Activated naive CD8-positive, alpha-beta T cell treated with anti-CD3 and anti-CD28 coated beads, Interleukin-2, amount 50 U/mL, for 24 hours (primary cell): ENCODE measurements around the gene RXRB.
A peak's percentile ranks its signal among the peaks of the same experiment; 100 is the strongest.

Source experiments
- ATAC-seq: fragments of 150-1000 bp; cut with Tn5 transposase; one replicate; pipeline ENCODE4 v1.10.0; 2021
- DNase-seq: peaks from one replicate; pipeline ENCODE4 v3.0.0; 2021
- H3K27ac Mint-ChIP-seq: one replicate; pipeline ENCODE4 v1.8.0; 2021; ENCODE audit warnings: mild to moderate bottlenecking, mixed read lengths
- H3K27me3 Mint-ChIP-seq: one replicate; pipeline ENCODE4 v1.8.0; 2021; ENCODE audit warnings: mixed read lengths
- H3K36me3 Mint-ChIP-seq: one replicate; pipeline ENCODE4 v1.8.0; 2021; ENCODE audit warnings: low read depth, mixed read lengths
- H3K4me1 Mint-ChIP-seq: one replicate; pipeline ENCODE4 v1.8.0; 2021; ENCODE audit warnings: mixed read lengths
- H3K4me3 Mint-ChIP-seq: one replicate; pipeline ENCODE4 v1.8.0; 2021; ENCODE audit warnings: mild to moderate bottlenecking, moderate library complexity, mixed read lengths
- H3K9me3 Mint-ChIP-seq: one replicate; pipeline ENCODE4 v1.8.0; 2021; ENCODE audit warnings: mixed read lengths

The RXRB gene

DNA sequence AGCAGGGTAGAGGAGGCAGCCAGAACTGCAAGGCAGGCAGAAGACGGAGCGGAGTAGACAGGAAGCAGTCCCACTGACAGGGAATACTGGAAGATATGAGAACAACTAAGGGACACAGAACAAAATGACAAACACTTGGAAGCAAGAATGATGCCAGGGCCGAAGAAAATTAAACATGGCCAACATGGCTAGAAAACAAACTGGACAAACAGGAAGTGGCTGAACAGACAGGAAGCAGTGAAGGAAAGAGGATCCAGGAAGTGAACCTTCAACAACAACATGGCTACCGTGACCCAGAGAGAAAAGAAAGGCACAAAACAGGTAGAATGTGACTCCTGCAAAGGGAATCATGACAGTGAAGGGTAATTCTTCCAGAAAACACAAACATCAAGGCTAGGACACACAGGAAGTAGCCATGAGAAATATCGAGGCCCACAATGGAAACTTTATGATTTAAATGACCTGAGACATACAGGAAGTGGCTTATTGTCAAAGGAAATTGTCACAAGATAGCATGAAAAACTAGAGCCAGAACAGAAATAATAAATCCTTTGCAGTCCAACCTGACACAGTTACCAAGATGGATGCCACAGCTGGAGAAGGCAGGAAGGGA is 17.3 kb downstream of the RXRB start:
- no peak for ATAC-seq
- no peak for DNase-seq
- H3K27me3 Mint-ChIP-seq: peaks cover 2% of the 10 kb centered on the region

DNA sequence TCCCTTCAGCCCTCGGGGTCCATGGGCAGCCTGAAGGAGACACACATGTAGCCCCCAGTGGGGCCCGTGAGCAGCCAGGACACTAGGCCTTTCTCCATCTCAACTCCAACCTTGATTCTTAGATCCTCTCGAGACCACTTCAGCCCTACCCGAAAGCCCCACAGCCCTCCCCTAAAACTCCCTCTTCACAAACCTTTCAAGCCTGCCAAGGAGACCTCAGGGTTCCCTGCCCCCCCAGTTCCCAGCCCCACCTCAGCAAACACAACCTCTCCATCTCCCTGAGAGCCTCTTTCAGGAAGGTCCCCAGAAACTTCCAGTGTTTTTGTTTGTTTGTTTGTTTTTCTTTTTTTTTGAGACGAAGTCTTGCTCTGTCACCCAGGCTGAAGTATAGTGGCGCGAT is 19.3 kb downstream of the RXRB start:
- no peak overlapping the region for H3K4me3 Mint-ChIP-seq
- DNase-seq (no peak), ATAC-seq (no peak)
- H3K4me1 Mint-ChIP-seq: peaks cover 16% of the 10 kb centered on the region
- H3K9me3 Mint-ChIP-seq: peaks cover 15% of the 10 kb centered on the region
- H3K27me3 Mint-ChIP-seq: no peaks in the 10 kb centered on the region
- no peak overlapping the region for H3K27ac Mint-ChIP-seq
- H3K36me3 Mint-ChIP-seq: peaks cover 14% of the 10 kb centered on the region

More for the DNA sequence above, 17.3 kb downstream of the RXRB start:
- Mint-ChIP-seq H3K36me3 (peaks cover 14% of the 10 kb centered on the region), H3K9me3 (peaks cover 15% of the 10 kb centered on the region), H3K4me1 (peaks cover 16% of the 10 kb centered on the region), H3K4me3 (peak overlapping the region; percentile 55), H3K27ac (peak overlapping the region; percentile 94)

DNA sequence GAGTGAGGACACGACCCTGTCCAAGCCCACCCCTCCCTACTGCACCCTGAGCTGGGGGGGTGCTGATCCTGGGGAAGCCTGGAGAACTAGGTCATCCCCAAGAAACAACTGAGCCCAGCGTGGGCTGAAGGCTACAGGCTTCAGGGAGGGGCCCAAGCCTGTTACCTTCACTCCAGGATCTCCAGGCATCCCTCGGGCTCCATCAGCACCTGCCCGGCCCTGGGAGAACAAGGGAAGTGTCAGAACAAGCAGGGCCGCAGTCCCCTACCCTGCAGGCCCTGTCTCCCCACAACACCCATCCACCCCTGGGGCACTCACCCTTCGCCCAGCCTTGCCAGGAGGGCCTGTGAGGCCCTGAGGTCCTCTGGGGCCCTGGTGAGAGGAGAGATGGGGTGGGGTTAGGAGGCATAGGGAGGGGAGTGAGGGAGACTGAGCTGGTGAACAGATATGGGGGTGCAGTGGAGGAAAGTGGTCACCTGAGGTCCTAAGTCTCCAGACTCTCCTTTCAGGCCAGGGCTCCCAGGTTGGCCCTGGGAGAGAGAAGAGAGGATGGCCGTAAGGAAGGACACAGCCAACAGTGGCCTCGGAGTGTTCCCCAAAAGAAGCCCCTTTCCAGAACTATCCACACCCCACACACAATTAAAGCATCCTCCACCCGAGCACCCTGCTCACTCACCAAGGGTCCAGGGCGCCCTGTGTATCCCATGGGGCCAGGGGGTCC is 21.6 kb downstream of the RXRB start:
- H3K27me3 Mint-ChIP-seq: no peaks in the 10 kb centered on the region
- no peak for ATAC-seq
- no peak overlapping the region for H3K27ac Mint-ChIP-seq
- peaks cover 14% of the 10 kb centered on the region for H3K36me3 Mint-ChIP-seq
- no peak overlapping the region for H3K4me3 Mint-ChIP-seq
- DNase-seq: no peak
- H3K9me3 Mint-ChIP-seq: peaks cover 15% of the 10 kb centered on the region
- H3K4me1 Mint-ChIP-seq: peaks cover 13% of the 10 kb centered on the region

DNA sequence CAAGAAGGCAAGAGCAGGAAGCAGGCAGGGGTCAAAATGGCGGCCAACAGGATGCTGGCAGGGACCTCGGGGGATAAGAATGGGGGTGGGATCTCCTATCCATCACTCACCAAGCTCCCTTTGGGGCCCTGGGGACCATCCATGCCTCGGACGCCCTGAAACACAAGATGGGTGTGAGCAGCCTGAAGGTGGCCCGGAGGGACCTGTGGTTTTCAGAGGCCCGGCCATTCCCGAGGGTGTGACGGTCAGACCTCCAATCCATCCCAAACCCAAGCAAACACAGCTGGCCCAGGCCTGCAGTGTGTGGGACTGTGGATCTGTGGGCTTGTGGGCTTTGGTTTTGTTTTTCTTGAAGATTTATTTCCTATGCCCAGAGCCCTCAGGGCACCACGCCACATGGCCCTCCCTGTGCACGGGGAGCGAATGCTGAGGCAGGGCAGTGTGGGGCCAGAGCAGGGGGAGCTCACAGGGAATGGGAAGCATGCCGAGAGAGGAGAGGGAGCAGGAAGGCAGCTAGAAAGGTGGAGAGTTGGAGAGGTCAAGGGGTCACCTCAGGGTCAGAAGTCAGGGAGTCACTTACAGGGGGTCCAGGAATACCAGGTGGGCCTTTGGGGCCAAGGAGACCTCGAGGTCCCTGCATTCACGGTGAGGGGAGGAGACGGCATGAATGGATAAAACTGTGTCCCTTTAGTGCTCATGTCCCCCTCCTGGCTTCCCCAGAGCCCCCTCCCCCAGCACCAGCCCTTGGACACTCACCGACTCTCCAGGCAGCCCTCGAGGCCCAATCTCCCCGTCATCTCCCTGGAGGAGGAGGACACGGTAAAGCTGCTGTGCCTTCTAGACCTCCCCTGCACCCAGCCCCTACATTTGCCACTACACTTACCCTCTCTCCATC is 22.7 kb downstream of the RXRB start:
- peaks cover 3% of the 10 kb centered on the region for H3K9me3 Mint-ChIP-seq
- H3K27me3 Mint-ChIP-seq: no peaks in the 10 kb centered on the region
- ATAC-seq (no peak), DNase-seq (no peak)
- H3K4me1 Mint-ChIP-seq: peaks cover 2% of the 10 kb centered on the region
- no peak overlapping the region for H3K4me3 Mint-ChIP-seq
- H3K36me3 Mint-ChIP-seq: peaks cover 2% of the 10 kb centered on the region
- no peak overlapping the region for H3K27ac Mint-ChIP-seq

DNA sequence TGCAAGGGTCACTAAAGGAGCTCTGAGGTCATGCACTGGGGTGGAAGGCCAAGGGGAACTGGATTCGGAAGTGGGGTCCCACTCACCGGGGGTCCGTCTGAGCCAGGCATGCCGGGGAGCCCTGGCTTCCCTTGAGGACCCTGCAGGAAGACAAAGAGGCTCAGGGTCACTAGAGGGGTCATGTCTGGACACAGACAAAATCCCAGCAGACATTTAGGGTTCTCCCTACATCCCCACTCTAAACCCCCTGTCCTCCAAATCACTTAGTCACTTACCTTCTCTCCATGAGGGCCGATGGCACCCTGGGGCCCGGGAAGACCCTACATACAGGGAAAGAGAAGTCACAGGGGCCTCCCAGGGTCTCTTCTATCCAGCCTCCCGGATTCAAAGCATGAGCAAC is 23.6 kb downstream of the RXRB start:
- Mint-ChIP-seq H3K4me3 (no peak overlapping the region), H3K4me1 (no peaks in the 10 kb centered on the region), H3K27me3 (no peaks in the 10 kb centered on the region), H3K36me3 (no peaks in the 10 kb centered on the region), H3K9me3 (no peaks in the 10 kb centered on the region), H3K27ac (no peak overlapping the region)
- no peak for ATAC-seq
- no peak for DNase-seq

DNA sequence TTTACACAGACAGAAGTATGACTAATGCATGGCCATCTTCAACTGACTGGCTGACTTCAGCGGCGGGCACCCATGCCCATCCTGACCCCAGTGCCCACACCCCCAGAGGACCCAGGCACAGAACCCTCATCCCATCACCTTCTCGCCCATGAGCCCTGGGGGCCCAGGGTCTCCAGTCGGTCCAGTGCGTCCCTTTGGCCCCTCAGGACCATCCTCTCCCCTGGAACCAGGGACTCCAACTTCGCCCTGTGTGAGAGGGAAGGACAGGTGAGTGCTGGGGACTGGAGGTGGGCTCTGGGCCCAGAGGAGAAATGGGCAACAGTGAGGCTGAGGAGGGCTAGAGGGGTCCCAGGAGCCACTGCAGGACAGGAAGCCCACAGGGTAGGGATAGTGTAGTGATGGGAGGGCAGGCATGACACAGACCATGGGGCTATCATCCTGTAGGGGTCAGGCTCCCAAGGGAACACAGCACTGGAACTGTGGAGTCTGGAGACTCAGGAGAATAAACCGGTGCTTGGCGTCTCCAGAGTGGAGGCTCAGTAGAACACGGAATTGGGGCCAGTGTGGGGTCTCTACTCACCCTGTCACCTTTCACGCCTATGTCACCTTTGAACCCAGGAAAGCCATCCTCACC is 24.9 kb downstream of the RXRB start:
- DNase-seq (no peak), ATAC-seq (no peak)
- no peak overlapping the region for H3K4me3 Mint-ChIP-seq
- no peak overlapping the region for H3K27ac Mint-ChIP-seq
- H3K9me3 Mint-ChIP-seq: no peaks in the 10 kb centered on the region
- H3K27me3 Mint-ChIP-seq: no peaks in the 10 kb centered on the region
- no peaks in the 10 kb centered on the region for H3K36me3 Mint-ChIP-seq
- no peaks in the 10 kb centered on the region for H3K4me1 Mint-ChIP-seq

DNA sequence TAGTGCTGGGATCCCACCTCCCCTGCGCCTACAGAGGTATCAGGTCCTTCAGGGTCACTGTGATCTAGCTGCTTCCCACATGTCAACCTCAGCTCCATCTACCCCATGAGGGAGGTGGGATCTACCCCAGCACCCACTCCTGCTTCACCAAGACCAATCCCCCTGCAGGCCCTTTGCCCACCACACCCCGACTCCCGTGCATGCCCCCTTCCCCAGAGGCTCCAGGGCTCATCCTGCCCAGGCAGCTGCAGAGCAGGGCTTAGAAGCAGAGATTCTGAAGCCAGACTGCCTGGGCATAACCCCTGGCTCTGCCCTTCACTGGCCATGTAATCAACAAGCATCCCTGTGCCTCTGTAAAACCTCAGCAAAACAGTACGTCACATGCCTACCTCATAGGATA is 25.7 kb downstream of the RXRB start:
- H3K4me1 Mint-ChIP-seq: no peaks in the 10 kb centered on the region
- H3K36me3 Mint-ChIP-seq: no peaks in the 10 kb centered on the region
- H3K9me3 Mint-ChIP-seq: no peaks in the 10 kb centered on the region
- H3K4me3 Mint-ChIP-seq: no peak overlapping the region
- ATAC-seq: no peak
- no peaks in the 10 kb centered on the region for H3K27me3 Mint-ChIP-seq
- H3K27ac Mint-ChIP-seq: no peak overlapping the region
- DNase-seq: no peak

DNA sequence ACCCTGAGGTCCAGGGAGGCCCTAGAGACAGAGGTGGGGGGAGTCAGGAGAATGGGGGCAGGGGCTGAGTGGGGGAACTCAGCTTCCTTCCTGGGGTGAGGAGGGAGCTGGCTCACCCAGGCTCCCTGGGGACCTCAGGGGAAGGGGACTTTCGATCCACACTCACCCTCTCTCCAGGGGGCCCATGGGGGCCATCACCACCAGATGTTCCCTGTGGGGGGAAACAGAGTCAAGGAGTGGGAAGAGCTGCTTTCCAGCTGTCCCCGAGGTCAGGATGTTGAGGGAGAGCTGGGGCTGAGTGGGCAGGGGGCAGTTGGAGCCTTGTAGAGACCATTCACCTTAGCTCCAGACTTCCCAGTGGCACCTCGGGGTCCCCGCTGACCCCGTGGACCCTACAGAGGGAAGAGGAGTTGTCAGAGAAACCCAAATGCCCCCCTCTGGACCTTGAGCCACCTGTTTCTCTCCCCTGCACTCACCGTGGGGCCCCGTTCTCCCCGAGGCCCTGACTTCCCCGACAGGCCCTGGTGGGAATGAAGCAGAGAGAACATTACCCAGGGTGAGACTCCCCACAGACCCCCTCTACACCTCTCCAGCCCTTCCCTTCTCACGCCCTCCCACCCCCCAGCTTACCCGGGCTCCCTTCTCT is 26.8 kb downstream of the RXRB start:
- ATAC-seq (no peak), DNase-seq (no peak)
- no peaks in the 10 kb centered on the region for H3K4me1 Mint-ChIP-seq
- no peaks in the 10 kb centered on the region for H3K27me3 Mint-ChIP-seq
- H3K36me3 Mint-ChIP-seq: no peaks in the 10 kb centered on the region
- H3K4me3 Mint-ChIP-seq: no peak overlapping the region
- no peaks in the 10 kb centered on the region for H3K9me3 Mint-ChIP-seq
- no peak overlapping the region for H3K27ac Mint-ChIP-seq

DNA sequence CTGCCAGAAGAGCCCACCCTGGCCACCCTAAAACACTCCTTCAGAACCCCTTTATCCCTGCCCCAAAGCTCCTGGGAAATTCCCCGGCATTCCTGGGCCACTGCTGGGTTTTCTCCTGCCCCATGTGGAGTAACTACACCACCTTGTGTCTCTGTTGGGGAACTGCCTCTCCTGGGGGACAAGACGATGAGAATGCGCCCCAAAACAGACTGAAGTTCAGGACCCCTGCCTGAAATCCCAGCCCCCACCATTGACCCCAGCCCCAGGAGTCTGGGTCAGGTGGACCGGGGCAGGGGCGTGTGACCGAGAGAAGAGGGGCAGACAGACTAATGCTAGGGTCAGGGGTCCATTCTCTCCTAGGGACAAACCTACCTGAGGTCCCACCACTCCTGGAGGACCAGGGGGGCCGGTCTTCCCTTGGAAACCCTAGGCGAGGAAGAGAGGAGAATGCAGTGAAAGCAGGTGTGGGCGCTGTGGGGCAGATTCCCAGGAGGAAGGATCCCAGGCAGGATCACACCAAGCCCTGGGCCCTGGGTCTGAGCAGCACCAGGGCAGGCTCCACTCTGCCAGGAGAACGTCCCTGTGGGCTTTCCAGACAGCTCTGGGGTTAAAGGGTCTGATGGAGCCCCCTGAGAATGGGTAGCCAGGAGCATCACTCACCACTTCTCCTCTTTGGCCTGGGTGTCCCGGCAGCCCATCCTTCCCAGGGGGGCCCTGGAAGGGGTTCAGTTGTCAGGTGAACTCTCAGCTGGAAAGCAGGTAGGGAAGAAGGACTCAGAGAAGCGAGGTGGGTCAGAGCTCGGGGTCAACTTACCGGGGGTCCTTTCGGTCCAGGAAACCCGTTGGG is 27.6 kb downstream of the RXRB start:
- ATAC-seq: no peak
- H3K9me3 Mint-ChIP-seq: no peaks in the 10 kb centered on the region
- no peak overlapping the region for H3K27ac Mint-ChIP-seq
- DNase-seq: no peak
- H3K4me1 Mint-ChIP-seq: no peaks in the 10 kb centered on the region
- no peaks in the 10 kb centered on the region for H3K36me3 Mint-ChIP-seq
- H3K27me3 Mint-ChIP-seq: no peaks in the 10 kb centered on the region
- no peak overlapping the region for H3K4me3 Mint-ChIP-seq

DNA sequence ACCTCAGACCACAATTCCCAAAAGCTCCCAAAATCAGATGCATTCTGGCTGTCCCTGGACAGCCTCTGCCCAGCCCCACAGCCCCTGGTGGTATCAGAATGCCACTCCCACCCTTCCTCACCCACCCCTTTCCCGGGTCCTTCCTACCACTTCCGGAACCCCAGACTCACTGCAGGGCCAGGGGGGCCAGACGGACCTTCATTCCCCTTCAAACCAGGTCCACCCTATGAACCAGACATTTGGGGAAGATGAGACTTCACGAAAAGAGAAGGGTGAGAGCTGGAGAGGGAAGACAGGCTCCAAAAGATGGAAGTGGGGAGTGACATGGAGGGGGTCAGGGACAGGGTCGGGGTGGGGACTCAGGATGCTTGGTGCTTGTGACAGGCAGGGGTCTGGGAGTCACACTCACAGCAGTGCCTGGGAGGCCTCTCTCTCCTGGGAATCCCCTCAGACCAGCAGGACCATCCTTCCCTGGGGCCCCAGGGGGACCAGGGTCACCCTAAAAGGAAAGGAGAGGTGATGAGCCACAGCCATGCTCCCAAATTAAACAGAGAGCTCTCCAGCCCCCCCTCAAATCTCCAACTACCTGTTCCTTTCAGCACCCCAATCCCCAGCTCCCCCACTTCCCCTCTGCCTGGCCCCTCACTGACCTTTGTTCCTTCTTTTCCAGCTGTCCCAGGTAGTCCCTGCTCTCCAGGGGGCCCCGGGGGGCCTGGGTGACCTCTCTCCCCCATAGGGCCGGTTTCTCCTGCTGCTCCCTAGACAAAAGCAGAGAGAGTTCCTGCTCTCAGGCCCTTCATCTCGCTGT is 28.4 kb downstream of the RXRB start:
- no peaks in the 10 kb centered on the region for H3K27me3 Mint-ChIP-seq
- no peak for ATAC-seq

DNA sequence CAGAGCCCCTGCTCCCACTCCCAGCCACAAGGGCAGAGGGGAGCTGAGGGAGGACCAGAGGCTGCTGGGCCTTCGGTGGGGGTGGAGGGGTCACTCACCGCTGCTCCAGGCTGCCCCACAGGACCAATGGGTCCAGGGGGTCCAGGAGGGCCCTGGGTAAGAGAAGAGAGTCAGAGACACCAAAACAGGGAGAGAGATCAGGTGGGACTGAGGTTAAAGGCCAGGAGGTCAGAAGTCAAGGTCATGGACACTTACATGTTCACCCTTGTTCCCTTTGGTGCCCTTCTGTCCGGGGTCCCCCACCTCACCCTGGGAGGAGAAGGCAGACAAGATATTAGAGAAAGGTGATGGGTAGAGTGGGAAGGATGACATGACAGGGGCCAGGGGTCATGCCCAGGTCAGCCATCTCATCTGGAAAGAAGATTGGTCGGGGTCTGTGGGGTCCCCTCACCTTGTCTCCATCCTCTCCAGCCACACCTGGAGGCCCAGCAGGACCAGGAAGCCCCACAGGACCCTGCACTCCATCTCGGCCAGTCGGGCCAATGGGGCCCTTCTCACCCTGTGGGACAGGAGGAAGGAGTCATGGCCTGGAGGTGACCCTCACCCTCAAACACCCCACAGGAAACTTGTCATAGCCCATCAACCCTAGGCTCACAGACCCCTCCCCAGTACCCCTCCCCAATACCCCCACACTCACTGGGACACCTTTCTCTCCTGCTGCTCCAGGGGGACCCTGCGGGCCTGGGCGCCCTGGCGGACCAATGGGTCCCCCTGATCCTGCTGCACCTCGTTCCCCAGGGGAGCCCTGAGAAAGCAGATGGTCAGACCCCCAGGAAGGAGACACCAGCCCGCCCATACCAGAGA is 29.2 kb downstream of the RXRB start:
- H3K27me3 Mint-ChIP-seq: no peaks in the 10 kb centered on the region
- H3K9me3 Mint-ChIP-seq: no peaks in the 10 kb centered on the region
- no peak overlapping the region for H3K4me3 Mint-ChIP-seq
- H3K36me3 Mint-ChIP-seq: no peaks in the 10 kb centered on the region
- H3K4me1 Mint-ChIP-seq: no peaks in the 10 kb centered on the region
- no peak for ATAC-seq
- H3K27ac Mint-ChIP-seq: no peak overlapping the region
- DNase-seq: no peak

More for the DNA sequence above, 28.4 kb downstream of the RXRB start:
- no peaks in the 10 kb centered on the region for H3K4me1 Mint-ChIP-seq
- no peaks in the 10 kb centered on the region for H3K9me3 Mint-ChIP-seq
- no peak overlapping the region for H3K4me3 Mint-ChIP-seq
- DNase-seq: no peak
- H3K27ac Mint-ChIP-seq: no peak overlapping the region
- no peaks in the 10 kb centered on the region for H3K36me3 Mint-ChIP-seq
